ENCODE data around the gene DDHD1.

- TF ChIP-seq POLR2AphosphoS5 (IDR thresholded peaks at IDR 0.05; ENCODE audit: low read depth, low read length) (no peak), TEAD4 (IDR thresholded peaks at IDR 0.05; ENCODE audit: borderline replicate concordance, insufficient read depth) (no peak), CTCF (IDR thresholded peaks at IDR 0.05) (no peak), MAX (IDR thresholded peaks at IDR 0.05; ENCODE audit: low read depth) (no peak), EP300 (IDR thresholded peaks at IDR 0.05; ENCODE audit: borderline replicate concordance in 1 of 2, low read depth in 1 of 2, low read length in 1 of 2) (no peak), RFX5 (IDR thresholded peaks at IDR 0.05; ENCODE audit: low read length) (no peak), SMC3 (IDR thresholded peaks at IDR 0.05; ENCODE audit: low read depth, low read length) (no peak), YY1 (IDR thresholded peaks at IDR 0.05; ENCODE audit: low read depth) (no peak), JUND (IDR thresholded peaks at IDR 0.05) (no peak)
- TF ChIP-seq, protein P1, sequence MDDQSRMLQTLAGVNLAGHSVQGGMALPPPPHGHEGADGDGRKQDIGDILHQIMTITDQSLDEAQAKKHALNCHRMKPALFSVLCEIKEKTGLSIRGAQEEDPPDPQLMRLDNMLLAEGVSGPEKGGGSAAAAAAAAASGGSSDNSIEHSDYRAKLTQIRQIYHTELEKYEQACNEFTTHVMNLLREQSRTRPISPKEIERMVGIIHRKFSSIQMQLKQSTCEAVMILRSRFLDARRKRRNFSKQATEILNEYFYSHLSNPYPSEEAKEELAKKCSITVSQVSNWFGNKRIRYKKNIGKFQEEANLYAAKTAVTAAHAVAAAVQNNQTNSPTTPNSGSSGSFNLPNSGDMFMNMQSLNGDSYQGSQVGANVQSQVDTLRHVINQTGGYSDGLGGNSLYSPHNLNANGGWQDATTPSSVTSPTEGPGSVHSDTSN (IDR thresholded peaks at IDR 0.05) = no peak
Measured at GRCh38 chr14:53106768-53107167, 46.4 kb downstream of the DDHD1 start.

Measured in SK-N-SH (cell line).